ENCODE data around the gene CPHXL2.

The CPHXL2 gene

DNA sequence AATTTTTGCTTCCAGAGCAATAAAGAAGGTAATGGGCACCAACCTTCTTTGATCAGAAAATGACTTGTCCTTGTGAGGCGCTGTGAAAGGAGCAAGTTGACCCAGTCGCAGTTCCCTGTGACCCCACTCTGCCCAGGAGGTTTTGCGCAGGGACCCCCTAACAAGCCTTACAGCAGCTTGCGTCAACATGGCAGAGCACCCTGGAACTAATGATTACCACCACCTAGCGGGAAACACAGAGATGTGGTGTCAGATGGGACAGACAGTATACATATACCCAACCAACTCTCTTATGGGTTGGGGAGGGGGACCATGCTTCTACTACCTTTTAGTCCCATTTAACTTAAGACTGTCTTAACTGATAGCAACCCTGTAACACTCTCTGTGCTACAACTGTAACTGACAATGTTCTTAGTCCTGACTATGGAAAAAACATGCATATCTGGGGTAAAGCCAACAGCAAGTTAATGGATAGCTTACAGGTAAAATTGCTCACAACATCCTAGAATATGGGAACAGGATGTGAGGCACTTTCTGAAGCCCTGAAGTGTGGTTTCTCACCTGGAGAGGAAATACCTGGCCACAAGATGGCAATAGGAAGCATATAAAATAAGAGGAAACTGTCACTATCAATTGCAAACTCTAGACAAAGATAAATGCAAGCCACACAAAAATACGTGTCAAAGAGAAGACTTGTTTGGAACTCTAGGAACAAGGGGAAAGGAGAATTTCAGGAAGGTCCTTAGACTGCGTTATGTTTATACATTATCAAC is 32.4 kb downstream of the CPHXL2 start:
- no peak for DNase-seq (ENCODE audit: low read depth in 2 of 2)

GRCh38 chr16:75640598-75640997 is 36.2 kb downstream of the CPHXL2 start:
- DNase-seq (ENCODE audit: low read depth in 2 of 2) = no peak

DNA sequence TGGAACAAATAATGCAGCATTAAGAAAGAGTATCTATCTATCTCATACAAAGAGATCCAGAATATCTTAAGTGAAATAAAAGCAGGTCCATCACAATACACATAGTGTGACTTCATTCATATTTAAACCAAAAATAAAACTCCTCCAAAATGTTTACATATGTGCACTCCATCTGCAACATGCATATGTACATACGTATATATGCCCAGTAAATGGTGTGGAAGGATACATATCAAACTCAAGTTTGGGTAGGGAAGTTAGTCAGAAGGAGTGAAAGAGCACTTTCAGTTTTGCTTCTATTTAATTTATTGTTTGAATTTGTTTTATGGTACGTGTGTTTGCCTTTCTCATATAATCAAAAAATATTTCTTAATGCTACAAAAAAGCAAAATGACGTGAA is 41.8 kb downstream of the CPHXL2 start:
- DNase-seq (ENCODE audit: low read depth in 2 of 2) = no peak

DNA sequence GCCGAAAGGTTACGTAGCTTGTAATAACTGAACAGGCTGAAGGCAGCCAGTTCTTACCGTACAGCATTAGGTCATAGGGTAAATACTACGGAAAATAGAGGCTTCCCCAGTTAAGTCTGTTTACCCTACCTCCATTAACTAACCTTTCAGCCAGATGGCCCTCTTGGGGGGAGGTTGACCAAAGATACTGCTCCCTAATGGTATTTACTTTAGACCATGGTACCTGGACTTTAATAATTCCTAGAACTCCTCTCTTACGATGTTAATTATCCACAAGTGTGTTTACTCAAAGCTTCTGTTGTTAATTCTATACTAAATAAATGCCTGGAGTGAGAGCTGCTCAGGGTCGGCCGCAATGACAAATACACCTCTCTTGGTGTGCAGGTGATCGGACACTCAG is 44.0 kb downstream of the CPHXL2 start:
- DNase-seq (ENCODE audit: low read depth in 2 of 2) = no peak

GRCh38 chr16:75630052-75630451 is 46.8 kb downstream of the CPHXL2 start:
- DNase-seq (ENCODE audit: low read depth in 2 of 2) = no peak

GRCh38 chr16:75629132-75629531 is 47.7 kb downstream of the CPHXL2 start:
- DNase-seq (ENCODE audit: low read depth in 2 of 2) = no peak

DNA sequence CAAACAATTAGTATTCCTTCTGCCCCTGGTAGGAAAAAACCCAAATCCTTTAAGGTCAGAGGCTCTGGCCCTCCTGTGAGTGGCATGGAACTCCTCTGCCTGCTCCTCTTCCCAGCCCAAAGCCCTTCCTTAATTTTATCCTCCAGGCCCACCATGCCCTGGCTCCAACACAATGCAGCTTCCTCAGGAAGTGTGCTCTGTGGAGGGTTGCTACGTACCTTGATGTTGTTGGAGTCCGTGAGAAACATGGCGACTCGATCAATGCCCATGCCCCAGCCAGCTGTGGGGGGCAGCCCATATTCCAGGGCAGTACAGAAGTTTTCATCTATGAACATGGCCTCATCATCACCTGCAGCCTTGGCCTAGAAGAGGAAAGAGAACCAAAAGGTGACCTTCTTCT is 48.5 kb downstream of the CPHXL2 start:
- DNase-seq (ENCODE audit: low read depth in 2 of 2) = no peak

GRCh38 chr16:75627851-75628250 is 49.0 kb downstream of the CPHXL2 start:
- no peak for DNase-seq (ENCODE audit: low read depth in 2 of 2)

- no peak for DNase-seq (ENCODE audit: low read depth in 2 of 2)
Measured at GRCh38 chr16:75626806-75627205, 50.0 kb downstream of the CPHXL2 start.

DNA sequence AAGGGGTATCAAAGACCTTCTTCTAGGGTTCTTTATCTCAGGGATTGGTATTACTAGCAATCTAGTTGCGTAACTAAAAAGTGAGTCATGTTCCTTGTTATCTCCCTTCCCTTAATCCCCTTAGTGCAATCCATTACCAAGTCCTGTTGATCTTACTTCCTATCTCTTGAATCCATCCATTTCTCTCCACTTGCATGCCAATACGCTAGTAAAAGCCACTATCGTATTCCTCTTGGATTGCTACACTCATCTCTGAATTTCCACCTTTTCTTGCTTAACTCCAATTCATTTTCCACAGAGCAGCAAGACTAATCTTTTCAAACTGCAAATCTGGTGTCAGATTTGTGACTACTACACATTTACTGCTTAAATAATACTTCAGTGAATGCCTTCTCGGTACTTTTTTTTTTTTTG is 51.9 kb downstream of the CPHXL2 start:
- DNase-seq (ENCODE audit: low read depth in 2 of 2) = no peak

GRCh38 chr16:75622761-75623605 is 53.8 kb downstream of the CPHXL2 start, which contains the start of gene ADAT1:
TSS of gene ADAT1 (minus strand) at chr16:75623281. CDS start at chr16:75620799, 2,482 bp downstream.
- peak; percentile 95 to 96 for DNase-seq (ENCODE audit: low read depth in 2 of 2)

DNA sequence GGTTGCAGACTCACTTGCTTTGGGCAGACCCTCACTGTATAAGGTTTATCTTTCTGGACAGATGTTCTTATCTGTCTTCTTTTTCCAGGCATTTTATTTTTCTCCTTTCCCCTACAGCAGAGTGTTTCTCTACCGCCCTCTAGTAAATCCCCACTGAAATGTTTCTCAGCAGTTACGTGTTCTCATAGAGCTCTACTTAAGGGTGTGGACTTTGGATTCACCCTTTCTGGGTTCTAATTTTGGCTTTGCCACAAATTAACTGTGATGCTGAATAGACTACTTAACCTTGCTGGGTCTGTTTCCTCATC is 55.7 kb downstream of the CPHXL2 start:
- no peak for DNase-seq (ENCODE audit: low read depth in 2 of 2)

- no peak for DNase-seq (ENCODE audit: low read depth in 2 of 2)
Measured at GRCh38 chr16:75620326-75621169, 56.3 kb downstream of the CPHXL2 start.

DNA sequence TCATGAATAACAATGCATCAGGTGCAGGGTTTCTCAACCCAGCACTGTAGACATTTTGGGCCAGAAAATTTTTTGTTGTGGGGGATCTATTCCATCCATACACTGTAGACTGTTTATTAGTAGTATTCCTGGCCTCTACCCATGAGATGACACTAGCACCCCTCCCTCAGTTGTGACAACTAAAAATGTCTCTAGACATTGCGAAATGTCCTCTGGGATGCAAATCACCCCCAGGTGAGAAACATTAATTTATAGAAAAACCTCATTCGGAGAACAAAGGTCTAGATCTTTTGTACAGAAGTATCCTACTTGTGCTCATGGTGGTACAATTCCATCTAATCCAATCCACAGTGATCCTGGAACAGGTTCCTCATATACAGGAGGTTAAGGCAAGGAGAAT is 58.0 kb downstream of the CPHXL2 start:
- no peak for DNase-seq (ENCODE audit: low read depth in 2 of 2)

DNA sequence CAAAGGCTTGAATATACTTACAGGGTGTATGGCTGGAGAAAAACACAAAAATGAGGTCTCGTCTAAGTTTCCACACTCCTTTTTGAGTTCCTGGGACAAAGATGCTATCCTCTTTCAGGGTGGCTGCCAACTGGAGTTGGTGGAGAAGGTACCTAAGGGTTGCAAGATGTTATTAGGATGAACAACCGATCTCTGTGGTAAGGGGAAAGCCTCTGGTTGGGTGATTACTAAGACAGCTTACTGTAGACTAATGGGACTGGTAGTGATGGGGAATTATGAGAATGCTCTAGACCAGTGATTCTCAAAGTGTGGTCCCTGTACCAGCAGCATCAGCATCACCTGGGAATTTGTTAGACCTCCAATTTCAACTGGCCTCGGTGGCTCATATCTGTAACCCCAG is 59.7 kb downstream of the CPHXL2 start:
- no peak for DNase-seq (ENCODE audit: low read depth in 2 of 2)

GRCh38 chr16:75616521-75617010 is 60.2 kb downstream of the CPHXL2 start:
- DNase-seq (ENCODE audit: low read depth in 2 of 2) = no peak

GRCh38 chr16:75615619-75616018 is 61.2 kb downstream of the CPHXL2 start:
- no peak for DNase-seq (ENCODE audit: low read depth in 2 of 2)

DNA sequence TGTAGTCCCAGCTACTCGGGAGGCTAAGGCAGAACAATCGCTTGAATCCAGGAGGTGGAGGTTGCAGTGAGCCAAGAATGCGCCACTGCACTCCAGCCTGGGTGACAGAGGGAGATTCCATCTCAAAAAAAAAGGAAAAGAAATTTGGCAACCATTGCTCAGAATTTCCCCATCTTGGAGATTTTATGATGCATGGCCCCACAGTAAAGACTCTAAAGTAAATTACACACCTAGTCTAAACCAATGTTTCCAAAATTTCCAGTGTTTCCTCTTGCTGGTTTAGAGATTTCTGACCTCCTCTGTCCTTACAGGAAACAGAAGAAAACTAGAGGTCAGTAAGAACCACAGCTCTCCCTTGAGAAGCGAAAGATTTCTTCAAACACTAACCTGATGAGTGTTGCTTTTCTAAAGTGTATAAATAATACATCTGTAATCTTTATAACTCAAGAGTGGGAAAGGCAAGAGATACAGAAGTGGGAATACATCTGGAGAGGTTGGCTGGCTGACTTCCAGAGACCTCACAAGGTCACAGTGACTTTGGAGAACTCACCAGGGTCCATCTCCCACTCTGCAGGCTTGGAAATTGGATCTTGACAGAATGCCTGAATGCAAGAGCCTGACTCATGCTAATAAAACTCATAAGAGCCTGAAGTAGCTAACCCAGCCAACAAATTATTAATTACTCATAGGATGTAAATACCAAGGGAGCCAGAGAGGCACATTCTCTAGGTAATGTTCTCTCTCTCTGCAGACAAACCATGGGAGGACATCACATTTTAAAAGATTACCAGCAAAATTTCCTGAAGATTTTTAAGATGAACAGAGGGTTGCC is 62.5 kb downstream of the CPHXL2 start:
- DNase-seq (ENCODE audit: low read depth in 2 of 2) = no peak
